ENCODE measurements around the gene NEU4. TPM values are rescaled to one million over a fixed set of nuclear protein-coding genes. Genes with fewer than 3 reads are reported as not detected.
"Not testable (repeated sequence)": the region's sequence is repeated elsewhere in the genome, so short reads cannot be mapped to it uniquely, and the experiment has no call there.

Gene NEU4
- polyA plus RNA-seq, 1 donor from 2014 or later, result not detected

DNA sequence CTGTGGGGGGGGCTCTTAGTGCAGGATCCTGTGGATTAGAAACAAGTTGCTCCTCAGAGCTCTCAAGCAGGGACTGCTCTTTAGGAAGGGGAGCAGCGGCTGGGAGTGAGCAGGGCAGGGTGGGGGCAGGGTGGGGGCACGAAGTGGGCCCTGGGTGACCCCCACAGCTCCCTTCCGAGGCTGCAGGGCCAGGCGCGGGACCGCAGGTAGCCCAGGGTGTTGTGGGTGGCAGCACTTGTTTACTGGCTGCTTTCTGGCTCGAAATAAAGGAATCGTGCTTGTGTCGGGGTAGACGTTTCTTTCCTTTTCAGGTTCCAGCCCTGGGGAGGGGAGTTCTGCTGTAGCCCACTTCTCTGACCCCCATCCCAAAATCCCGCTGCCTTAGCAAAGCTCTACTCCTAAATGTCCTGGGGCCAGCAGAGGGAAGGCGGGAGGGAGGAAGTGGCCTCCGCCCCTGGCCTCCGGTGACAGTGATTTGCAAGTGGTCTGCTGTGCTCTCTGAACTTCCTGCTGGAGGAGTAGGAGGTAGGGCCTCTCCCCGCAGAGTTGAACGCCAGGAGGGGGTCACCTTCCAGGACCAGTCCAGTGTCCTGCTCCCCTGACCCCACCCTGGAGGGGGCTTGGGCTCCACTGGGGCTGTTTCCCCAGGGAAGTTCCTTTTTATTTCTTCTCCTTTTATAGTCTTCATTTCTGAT is 8.3 kb downstream of the NEU4 start:
- no peaks in the 10 kb centered on the region for H3K27me3 ChIP-seq (ENCODE audit: insufficient read depth, low read depth, low read length)
- TF ChIP-seq MXI1 (conservative IDR thresholded peaks at IDR 0.05; ENCODE audit: poor library complexity, severe bottlenecking) (no peak), SMC3 (conservative IDR thresholded peaks at IDR 0.05; ENCODE audit: poor library complexity) (no peak), EZH2 (IDR thresholded peaks at IDR 0.05; ENCODE audit: borderline replicate concordance, insufficient read depth, low read length, poor library complexity, severe bottlenecking) (no peak), POLR2AphosphoS5 (IDR thresholded peaks at IDR 0.05) (no peak), EP300 (conservative IDR thresholded peaks at IDR 0.05; ENCODE audit: poor library complexity, severe bottlenecking) (no peak), TAF1 (IDR thresholded peaks at IDR 0.05; ENCODE audit: low read depth) (no peak), RAD21 (conservative IDR thresholded peaks at IDR 0.05) (no peak)
- TF ChIP-seq, protein P1, sequence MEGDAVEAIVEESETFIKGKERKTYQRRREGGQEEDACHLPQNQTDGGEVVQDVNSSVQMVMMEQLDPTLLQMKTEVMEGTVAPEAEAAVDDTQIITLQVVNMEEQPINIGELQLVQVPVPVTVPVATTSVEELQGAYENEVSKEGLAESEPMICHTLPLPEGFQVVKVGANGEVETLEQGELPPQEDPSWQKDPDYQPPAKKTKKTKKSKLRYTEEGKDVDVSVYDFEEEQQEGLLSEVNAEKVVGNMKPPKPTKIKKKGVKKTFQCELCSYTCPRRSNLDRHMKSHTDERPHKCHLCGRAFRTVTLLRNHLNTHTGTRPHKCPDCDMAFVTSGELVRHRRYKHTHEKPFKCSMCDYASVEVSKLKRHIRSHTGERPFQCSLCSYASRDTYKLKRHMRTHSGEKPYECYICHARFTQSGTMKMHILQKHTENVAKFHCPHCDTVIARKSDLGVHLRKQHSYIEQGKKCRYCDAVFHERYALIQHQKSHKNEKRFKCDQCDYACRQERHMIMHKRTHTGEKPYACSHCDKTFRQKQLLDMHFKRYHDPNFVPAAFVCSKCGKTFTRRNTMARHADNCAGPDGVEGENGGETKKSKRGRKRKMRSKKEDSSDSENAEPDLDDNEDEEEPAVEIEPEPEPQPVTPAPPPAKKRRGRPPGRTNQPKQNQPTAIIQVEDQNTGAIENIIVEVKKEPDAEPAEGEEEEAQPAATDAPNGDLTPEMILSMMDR (IDR thresholded peaks at IDR 0.05; ENCODE audit: poor library complexity, severe bottlenecking), result no peak
- TF ChIP-seq, protein P2, sequence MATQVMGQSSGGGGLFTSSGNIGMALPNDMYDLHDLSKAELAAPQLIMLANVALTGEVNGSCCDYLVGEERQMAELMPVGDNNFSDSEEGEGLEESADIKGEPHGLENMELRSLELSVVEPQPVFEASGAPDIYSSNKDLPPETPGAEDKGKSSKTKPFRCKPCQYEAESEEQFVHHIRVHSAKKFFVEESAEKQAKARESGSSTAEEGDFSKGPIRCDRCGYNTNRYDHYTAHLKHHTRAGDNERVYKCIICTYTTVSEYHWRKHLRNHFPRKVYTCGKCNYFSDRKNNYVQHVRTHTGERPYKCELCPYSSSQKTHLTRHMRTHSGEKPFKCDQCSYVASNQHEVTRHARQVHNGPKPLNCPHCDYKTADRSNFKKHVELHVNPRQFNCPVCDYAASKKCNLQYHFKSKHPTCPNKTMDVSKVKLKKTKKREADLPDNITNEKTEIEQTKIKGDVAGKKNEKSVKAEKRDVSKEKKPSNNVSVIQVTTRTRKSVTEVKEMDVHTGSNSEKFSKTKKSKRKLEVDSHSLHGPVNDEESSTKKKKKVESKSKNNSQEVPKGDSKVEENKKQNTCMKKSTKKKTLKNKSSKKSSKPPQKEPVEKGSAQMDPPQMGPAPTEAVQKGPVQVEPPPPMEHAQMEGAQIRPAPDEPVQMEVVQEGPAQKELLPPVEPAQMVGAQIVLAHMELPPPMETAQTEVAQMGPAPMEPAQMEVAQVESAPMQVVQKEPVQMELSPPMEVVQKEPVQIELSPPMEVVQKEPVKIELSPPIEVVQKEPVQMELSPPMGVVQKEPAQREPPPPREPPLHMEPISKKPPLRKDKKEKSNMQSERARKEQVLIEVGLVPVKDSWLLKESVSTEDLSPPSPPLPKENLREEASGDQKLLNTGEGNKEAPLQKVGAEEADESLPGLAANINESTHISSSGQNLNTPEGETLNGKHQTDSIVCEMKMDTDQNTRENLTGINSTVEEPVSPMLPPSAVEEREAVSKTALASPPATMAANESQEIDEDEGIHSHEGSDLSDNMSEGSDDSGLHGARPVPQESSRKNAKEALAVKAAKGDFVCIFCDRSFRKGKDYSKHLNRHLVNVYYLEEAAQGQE (IDR thresholded peaks at IDR 0.05; ENCODE audit: borderline replicate concordance), result no peak
- no peaks in the 10 kb centered on the region for H3K9me3 ChIP-seq (ENCODE audit: low read length)
- H3K36me3 ChIP-seq (ENCODE audit: insufficient read depth, low read length), result no peaks in the 10 kb centered on the region
- no peak overlapping the region for H3K4me2 ChIP-seq (ENCODE audit: low read length)
- H3K79me2 ChIP-seq (replicated peaks; ENCODE audit: insufficient read depth, low read length), result no peaks in the 10 kb centered on the region
- no peak overlapping the region for H3K4me3 ChIP-seq (ENCODE audit: low read length)
- no peak overlapping the region for H3K9ac ChIP-seq (ENCODE audit: low read length)
- H3K27ac ChIP-seq (ENCODE audit: low read length), result no peak overlapping the region
- H2AFZ ChIP-seq (ENCODE audit: low read depth, low read length), result no peak overlapping the region
- H3K9me2 ChIP-seq (ENCODE audit: insufficient read depth, low read length), result no peaks in the 10 kb centered on the region
- H3F3A ChIP-seq (ENCODE audit: insufficient read depth, low read length, poor library complexity, severe bottlenecking), result no peaks in the 10 kb centered on the region
- H4K20me1 ChIP-seq (ENCODE audit: insufficient read depth), result no peaks in the 10 kb centered on the region

DNA sequence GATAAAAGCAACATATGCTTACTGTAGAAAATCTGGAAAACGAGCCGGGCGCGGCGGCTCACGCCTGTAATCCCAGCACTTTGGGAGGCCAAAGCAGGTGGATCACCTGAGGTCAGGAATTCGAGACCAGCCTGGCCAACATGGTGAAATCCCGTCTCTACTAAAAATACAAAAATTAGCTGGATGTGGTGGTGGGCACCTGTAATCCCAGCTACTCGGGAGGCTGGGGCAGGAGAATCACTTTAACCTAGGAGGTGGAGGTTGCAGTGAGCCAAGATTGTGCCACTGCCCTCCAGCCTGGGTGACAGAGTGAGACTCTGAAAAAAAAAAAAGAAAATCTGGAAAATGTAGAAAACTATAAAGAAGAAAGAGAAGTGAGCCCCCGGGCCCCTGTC is 8.8 kb downstream of the NEU4 start:
- H3F3A ChIP-seq (ENCODE audit: insufficient read depth, low read length, poor library complexity, severe bottlenecking); H3K9me3 ChIP-seq (ENCODE audit: low read length); H3K4me3 ChIP-seq (ENCODE audit: low read length); H3K4me2 ChIP-seq (ENCODE audit: low read length); H4K20me1 ChIP-seq (ENCODE audit: insufficient read depth); H3K79me2 ChIP-seq (replicated peaks; ENCODE audit: insufficient read depth, low read length); H3K36me3 ChIP-seq (ENCODE audit: insufficient read depth, low read length); H3K27ac ChIP-seq (ENCODE audit: low read length); H3K9ac ChIP-seq (ENCODE audit: low read length); H2AFZ ChIP-seq (ENCODE audit: low read depth, low read length); H3K27me3 ChIP-seq (ENCODE audit: insufficient read depth, low read depth, low read length); H3K9me2 ChIP-seq (ENCODE audit: insufficient read depth, low read length): not testable (repeated sequence)

Data from neural cell (in vitro differentiated cells).